Measurements from ENCODE around the gene TRAF5. TPM values are rescaled to one million over a fixed set of nuclear protein-coding genes. Genes with fewer than 3 reads are reported as not detected.

Gene TRAF5
- total RNA-seq = 1 to 10 TPM; 1.6 to 8.8 (median 2.5) TPM
- polyA plus RNA-seq = 1 to 10 TPM; 1.3 to 2.1 TPM
- long read RNA-seq, donor 1 = 0 reads
- long read RNA-seq, donor 2, partial matches to known transcripts = 0 of 1 reads
- long read RNA-seq, donor 2, other reads (novel, unspliced or antisense) = 0 of 1 reads
- long read RNA-seq, donor 3, partial matches to known transcripts = 0 of 1 reads
- long read RNA-seq, donor 3, other reads (novel, unspliced or antisense) = 1 of 1 reads

DNA sequence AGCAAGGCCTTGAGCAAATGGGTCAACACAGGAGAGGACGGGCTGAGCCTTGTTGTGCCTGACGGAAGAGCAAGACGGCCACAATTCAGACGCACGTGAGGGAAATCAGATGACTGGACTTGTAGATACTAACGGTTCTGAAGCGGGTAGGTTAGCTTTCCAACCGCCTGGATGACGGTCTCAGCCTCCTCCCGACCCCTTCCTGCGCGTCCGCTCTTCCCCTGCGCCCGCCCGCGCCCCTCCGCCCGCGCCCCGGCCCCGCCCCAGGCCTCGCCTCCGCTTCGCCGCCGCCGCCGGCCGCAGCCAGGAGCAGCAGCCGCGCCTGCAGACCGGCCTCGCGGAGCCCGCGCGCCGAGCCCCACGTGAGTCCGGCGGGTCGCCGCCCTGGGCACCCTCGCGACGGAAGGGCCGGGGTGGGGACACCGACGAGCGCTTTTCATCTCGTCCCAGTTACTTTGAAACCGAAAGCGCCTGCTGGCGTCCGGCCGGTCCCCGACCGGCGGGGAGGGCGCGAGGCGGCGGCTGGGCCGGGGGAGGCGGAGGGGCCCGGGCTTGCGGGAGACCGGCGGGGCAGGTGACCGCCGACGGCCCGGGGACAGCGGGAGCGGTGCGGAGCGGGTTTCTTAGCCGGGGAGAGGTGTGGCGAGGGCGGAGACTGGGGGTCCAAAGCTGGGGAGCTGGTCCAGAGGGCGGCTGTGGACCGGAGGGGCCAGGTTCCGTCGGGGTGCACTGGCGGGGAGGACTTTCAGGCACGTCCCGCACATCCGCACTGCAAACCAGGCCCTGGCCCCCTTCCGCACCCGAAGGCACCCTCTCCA is at the start of gene TRAF5:
Gene TRAF5 (plus strand): TSS at position 306 of the 818 bp plus-strand sequence. CDS start 26,407 bp downstream, outside the sequence.
- ATAC-seq = peak in 3 of 4 donors; percentile 44 to 83 (median 78)
- peak; percentile 32 to 82 (median 61) for DNase-seq
- intact Hi-C loops (cut with DNase I) = loop anchor here (5.0 to 10.0 kb wide), 6 partner anchors 56 to 328 kb away; no protein-coding TSS in a partner anchor
- no peaks in the 10 kb centered on the region for H3K27me3 ChIP-seq
- no peak for TF ChIP-seq POLR2A (IDR thresholded peaks at IDR 0.05)
- TF ChIP-seq, protein P1, sequence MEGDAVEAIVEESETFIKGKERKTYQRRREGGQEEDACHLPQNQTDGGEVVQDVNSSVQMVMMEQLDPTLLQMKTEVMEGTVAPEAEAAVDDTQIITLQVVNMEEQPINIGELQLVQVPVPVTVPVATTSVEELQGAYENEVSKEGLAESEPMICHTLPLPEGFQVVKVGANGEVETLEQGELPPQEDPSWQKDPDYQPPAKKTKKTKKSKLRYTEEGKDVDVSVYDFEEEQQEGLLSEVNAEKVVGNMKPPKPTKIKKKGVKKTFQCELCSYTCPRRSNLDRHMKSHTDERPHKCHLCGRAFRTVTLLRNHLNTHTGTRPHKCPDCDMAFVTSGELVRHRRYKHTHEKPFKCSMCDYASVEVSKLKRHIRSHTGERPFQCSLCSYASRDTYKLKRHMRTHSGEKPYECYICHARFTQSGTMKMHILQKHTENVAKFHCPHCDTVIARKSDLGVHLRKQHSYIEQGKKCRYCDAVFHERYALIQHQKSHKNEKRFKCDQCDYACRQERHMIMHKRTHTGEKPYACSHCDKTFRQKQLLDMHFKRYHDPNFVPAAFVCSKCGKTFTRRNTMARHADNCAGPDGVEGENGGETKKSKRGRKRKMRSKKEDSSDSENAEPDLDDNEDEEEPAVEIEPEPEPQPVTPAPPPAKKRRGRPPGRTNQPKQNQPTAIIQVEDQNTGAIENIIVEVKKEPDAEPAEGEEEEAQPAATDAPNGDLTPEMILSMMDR (IDR thresholded peaks at IDR 0.05) = peak in 1 of 12 donors; percentile 15
- peak within 1 kb of the TSS; percentile 14 to 86 (median 69) for H3K27ac ChIP-seq
- no peaks in the 10 kb centered on the region for H3K36me3 ChIP-seq
- H3K4me1 ChIP-seq = peaks cover 0 to 52% (median 9%) of the 10 kb centered on the region in 12 donors
- 0 to 1% (median 1%) methylated on average over 51 to 91 of the region's 91 CpGs for WGBS, 4 donors
- H3K4me3 ChIP-seq = peak within 1 kb of the TSS; percentile 65 to 93 (median 74)
- H3K9me3 ChIP-seq = no peaks in the 10 kb centered on the region

DNA sequence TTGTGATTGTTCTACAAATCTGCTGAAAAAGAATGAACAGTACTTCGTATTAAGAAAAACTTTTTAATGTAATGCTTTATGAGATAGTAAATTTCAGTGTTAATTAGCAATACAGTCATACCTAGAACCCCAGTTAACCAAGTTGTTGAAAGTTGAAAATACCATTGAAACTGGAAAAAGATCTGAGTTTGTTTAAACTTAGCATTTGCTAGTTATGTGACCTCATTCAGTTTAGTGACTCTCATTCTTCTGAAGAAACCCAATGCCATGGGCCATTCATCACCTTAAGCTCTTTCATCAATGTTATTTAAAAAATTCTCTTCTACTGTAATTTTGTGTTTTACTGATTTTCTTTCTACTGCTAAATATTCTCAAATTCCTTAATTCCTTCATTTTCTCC is 47.3 kb upstream of the TRAF5 start:
- H3K27ac ChIP-seq = no peak overlapping the region
- peaks cover 0 to 21% (median 14%) of the 10 kb centered on the region in 12 donors for H3K4me1 ChIP-seq
- ATAC-seq (no peak), DNase-seq (no peak)
- no peak overlapping the region for H3K4me3 ChIP-seq
- intact Hi-C loops (cut with DNase I) = no loop called here
- no peaks in the 10 kb centered on the region for H3K9me3 ChIP-seq
- H3K36me3 ChIP-seq = peaks cover 0 to 100% (median 93%) of the 10 kb centered on the region in 9 donors
- TF ChIP-seq POLR2A (IDR thresholded peaks at IDR 0.05) = no peak
- TF ChIP-seq, protein P1 (IDR thresholded peaks at IDR 0.05) = no peak
- WGBS, 4 donors = 0 to 49% (median 22%) methylated on average over 1 of the region's 1 CpG
- no peaks in the 10 kb centered on the region for H3K27me3 ChIP-seq

DNA sequence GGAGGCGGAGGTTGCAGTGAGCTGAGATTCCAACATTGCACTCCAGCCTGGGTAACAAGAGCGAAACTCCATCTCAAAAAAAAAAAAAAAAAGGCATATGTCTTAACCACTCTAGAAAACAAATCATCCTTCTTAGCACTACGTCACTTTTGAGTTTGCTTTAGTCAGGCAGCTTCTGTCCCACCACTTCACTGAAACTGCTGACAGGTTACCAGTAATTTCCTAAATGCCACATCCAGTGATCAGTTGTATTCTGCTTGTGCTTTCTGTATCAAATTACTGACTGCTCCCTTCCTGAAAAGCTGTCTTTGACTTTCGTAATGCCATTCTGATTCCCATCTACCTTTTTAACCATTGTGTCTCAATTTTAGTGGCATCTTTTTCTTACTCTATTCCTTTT is 45.7 kb upstream of the TRAF5 start:
- peak overlapping the region in 2 of 12 donors; percentile 8 to 19 for H3K27ac ChIP-seq
- TF ChIP-seq, protein P1 (IDR thresholded peaks at IDR 0.05) = no peak
- no peak for TF ChIP-seq POLR2A (IDR thresholded peaks at IDR 0.05)
- H3K4me1 ChIP-seq = peaks cover 0 to 8% (median 2%) of the 10 kb centered on the region in 12 donors
- no peak for DNase-seq
- peaks cover 0 to 100% (median 95%) of the 10 kb centered on the region in 9 donors for H3K36me3 ChIP-seq
- ATAC-seq = peak in 1 of 4 donors; percentile 22
- WGBS, 4 donors = 81 to 91% (median 84%) methylated on average over 4 of the region's 4 CpGs
- intact Hi-C loops (cut with DNase I) = no loop called here
- no peak overlapping the region for H3K4me3 ChIP-seq
- H3K9me3 ChIP-seq = no peaks in the 10 kb centered on the region
- H3K27me3 ChIP-seq = no peaks in the 10 kb centered on the region
